Common myeloid progenitor, CD34-positive (primary cell): ENCODE measurements around the gene ZNF324B.
A peak's percentile ranks its signal among the peaks of the same experiment; 100 is the strongest.

Source experiments
- CTCF ChIA-PET: fragments of 350-600 bp; sonication (Branson Sonifier 250); formaldehyde crosslinking; loops from one replicate; lab custom pipeline; 2021; ENCODE audit warnings: antibody characterized with exemption; lab: Charles Lee
- POLR2A ChIA-PET: fragments of 350-600 bp; sonication (Branson Sonifier 250); formaldehyde crosslinking; loops from one replicate; lab custom pipeline; 2021; ENCODE audit warnings: antibody characterized with exemption; lab: Charles Lee
- DNase-seq, 3 donors: peaks; one replicate each; pipeline versions ENCODE4 v3.0.0 to v3.0.0-alpha.2; 2013
- H3K27ac ChIP-seq, 2 experiments: 1 replicate in 1 of 2; 2 replicates in 1 of 2; pipeline ENCODE4 v1.7.0; 2013; ENCODE audit warnings: inconsistent platforms in 2 of 2, low read length in 2 of 2, mild to moderate bottlenecking in 2 of 2, low read depth in 1 of 2, moderate library complexity in 1 of 2; ENCODE audit not compliant: severe bottlenecking in 2 of 2, insufficient read depth in 1 of 2, poor library complexity in 1 of 2
- H3K27me3 ChIP-seq, 5 experiments: replicated peaks in 2 of 5; 1 replicate in 3 of 5; 2 replicates in 2 of 5; pipeline versions ENCODE4 v1.6.1 to v1.7.0; 2013; ENCODE audit warnings: low read length in 4 of 5, mild to moderate bottlenecking in 2 of 5, moderate library complexity in 2 of 5, inconsistent platforms in 1 of 5; ENCODE audit not compliant: insufficient read depth in 5 of 5, control insufficient read depth in 4 of 5
- H3K36me3 ChIP-seq, 4 experiments: 1 replicate in 2 of 4; 2 replicates in 2 of 4; pipeline versions ENCODE4 v1.6.1 to v1.7.0; 2013; ENCODE audit warnings: low read length in 3 of 4, control low read depth in 1 of 4, mild to moderate bottlenecking in 1 of 4; ENCODE audit not compliant: control insufficient read depth in 4 of 4, insufficient read depth in 4 of 4
- H3K4me1 ChIP-seq, 4 experiments: 1 replicate in 3 of 4; 2 replicates in 1 of 4; pipeline versions ENCODE4 v1.6.1 to v1.7.1; 2013; ENCODE audit warnings: low read length in 3 of 4, mild to moderate bottlenecking in 3 of 4, control low read depth in 1 of 4, inconsistent platforms in 1 of 4, moderate library complexity in 1 of 4; ENCODE audit not compliant: control insufficient read depth in 4 of 4, insufficient read depth in 4 of 4; ENCODE audit errors: control extremely low read depth in 1 of 4
- H3K4me3 ChIP-seq, 7 experiments: 1 replicate in 4 of 7; 2 replicates in 3 of 7; pipeline versions ENCODE4 v1.5.1 to v1.7.0; 2013; ENCODE audit warnings: mild to moderate bottlenecking in 7 of 7, low read length in 6 of 7, moderate library complexity in 6 of 7, inconsistent platforms in 2 of 7, low read depth in 2 of 7, control low read depth in 1 of 7; ENCODE audit not compliant: insufficient read depth in 4 of 7, control insufficient read depth in 1 of 7; ENCODE audit errors: extremely low read depth in 1 of 7
- H3K9me3 ChIP-seq, 5 experiments: 1 replicate in 4 of 5; 2 replicates in 1 of 5; pipeline versions ENCODE4 v1.6.1 to v1.7.1; 2013; ENCODE audit warnings: low read length in 4 of 5, mild to moderate bottlenecking in 2 of 5, inconsistent platforms in 1 of 5, low read depth in 1 of 5, moderate library complexity in 1 of 5; ENCODE audit not compliant: control insufficient read depth in 4 of 5, insufficient read depth in 2 of 5; ENCODE audit errors: control extremely low read depth in 1 of 5
- WGBS: methylation state at CpG from one replicate; pipeline ENCODE4 v1.1.5; 2013; ENCODE audit not compliant: insufficient coverage; 5-methylcytosine and 5-hydroxymethylcytosine counted together

Gene ZNF324B

DNA sequence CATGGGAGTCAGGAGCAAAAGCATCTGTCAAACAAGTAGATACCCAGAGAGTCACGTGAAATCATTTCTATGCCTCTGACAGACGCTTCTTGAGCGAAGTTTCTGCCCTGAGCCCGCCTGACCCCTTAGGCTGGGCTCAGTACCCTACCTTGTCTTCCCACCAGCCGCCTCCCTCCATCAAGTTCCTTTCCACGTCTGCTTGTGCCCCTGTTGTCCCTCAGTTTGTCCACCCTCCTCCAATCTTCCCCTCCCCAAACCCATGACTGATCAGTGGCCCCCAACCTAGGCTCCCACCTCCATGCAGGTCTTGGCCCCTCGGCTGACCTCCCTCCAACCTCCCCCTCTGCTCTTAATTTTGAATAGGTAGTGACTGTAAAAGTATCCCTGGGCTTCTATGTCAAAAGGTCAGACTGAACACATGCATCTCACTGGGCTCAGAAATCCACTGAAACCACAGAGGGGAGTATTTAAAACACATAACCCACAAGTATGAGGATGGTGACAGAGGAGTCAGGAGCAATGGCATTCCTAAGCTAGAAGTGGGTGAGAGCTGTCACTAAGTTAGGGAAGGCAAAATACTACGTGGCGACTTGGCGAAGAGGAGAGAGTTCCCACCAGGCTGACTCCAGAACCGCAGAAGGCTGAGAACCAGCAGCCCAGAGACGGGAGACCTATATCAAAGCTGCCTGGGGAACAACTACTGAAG is 23.0 kb downstream of the ZNF324B start:
- Histone ChIP-seq H3K27me3 (no peaks in the 10 kb centered on the region), H3K4me3 (peak overlapping the region in 3 of 7 experiments; percentile 74 to 89 (median 76)), H3K4me1 (peaks cover 7 to 25% (median 21%) of the 10 kb centered on the region in 4 experiments), H3K36me3 (peaks cover 0 to 44% (median 23%) of the 10 kb centered on the region in 4 experiments), H3K9me3 (no peaks in the 10 kb centered on the region), H3K27ac (peak overlapping the region in 1 of 2 experiments; percentile 88)
- no peak for DNase-seq
- POLR2A ChIA-PET: interaction anchor here (0.7 kb wide), 1 partner anchor 45 kb away, joined by 5 read pairs; the partner anchor contains the start of gene ZBTB45
- CTCF ChIA-PET: no interaction called here
- 93% methylated on average over 11 of the region's 12 CpGs for WGBS

DNA sequence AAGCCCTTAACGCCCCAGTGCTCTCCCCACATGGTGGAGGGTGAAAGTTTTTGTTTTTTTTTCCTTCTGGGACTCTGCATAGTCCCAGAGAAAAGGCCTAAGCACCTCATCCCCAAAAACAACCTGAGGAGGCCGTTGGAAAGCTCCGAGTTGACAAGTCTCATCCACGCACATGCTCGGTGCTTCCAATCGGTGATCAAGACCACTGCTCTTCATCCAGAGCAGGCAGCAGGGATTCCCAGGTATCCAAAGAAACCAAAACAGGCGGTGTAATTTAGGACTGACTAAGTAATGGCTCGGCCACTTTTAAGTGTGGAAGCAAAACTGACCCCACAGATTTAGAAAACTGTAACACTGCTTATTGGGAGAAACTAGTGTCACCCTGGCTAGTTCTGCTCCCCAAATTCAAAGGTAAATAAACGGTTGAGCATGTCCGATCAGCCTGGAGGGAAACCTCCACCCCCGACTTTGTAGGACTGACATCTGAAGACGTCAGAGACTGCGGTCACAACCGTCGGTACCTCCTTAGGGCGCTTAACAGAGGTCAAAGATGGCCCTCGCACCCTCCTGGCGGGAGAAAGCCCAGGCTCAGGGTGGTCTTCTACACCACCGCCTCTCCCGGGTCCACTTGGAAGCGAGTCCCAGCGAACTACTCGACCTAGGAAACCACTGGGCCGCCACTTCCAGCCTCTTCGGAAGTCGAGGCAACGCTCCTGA is 23.7 kb downstream of the ZNF324B start:
- POLR2A ChIA-PET: interaction anchor here (0.6 to 1.0 kb wide), 3 partner anchors 35 to 1235 kb away, joined by 3 to 5 read pairs (median 3); partner anchors contain the start of genes ZBTB45 and ZNF132
- Histone ChIP-seq H3K4me1 (peaks cover 7 to 25% (median 21%) of the 10 kb centered on the region in 4 experiments), H3K9me3 (no peaks in the 10 kb centered on the region), H3K27ac (peak overlapping the region; percentile 66 to 88), H3K4me3 (peak overlapping the region; percentile 51 to 89 (median 76)), H3K27me3 (no peaks in the 10 kb centered on the region), H3K36me3 (peaks cover 0 to 41% (median 18%) of the 10 kb centered on the region in 4 experiments)
- DNase-seq: peak in 1 of 3 donors; percentile 55
- CTCF ChIA-PET: no interaction called here
- whole genome bisulfite sequencing: 24% methylated on average over 26 of the region's 27 CpGs

DNA sequence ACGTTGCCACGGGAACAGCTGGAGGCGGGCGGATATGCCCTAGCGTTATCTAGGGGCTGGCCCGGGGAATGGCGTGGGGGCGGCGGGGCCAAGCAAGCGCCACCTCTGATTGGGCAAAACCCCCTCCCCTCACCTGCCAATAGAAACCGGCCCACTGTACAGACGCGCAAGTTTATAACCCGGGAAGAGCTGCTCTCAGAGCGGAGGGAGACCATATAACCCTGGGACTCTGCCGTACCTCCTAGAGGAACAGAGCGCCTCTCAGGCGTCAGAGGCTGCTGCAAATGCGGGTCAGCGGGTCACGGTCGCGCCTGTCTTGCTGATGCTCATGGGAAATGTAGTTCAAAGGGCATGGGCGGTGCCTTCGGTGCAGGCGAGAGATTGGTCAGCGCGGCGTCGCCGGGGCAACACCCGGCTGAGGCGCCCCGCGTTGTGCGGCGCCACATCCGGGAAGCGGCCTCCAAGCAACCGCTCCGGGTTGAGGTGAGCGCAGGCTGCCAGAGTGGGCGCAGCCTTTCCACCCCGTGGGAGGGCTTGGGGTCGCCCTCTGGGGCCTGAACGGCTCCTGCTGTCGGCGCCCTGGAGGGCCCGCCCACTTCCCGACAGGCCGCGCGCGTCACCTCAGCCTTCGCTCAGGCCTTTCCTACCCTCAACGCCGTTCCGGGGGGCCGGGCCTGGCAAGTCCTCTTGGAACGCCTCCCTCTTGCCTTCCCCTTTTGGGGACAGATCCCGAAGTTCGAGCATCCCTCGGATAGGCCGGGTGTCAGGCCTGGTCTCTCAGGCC is 24.5 kb downstream of the ZNF324B start, which contains the start of gene ZNF446:
ZNF446 (plus strand) TSS at position 639 of the 784 bp plus-strand sequence. CDS start 867 bp downstream, outside the sequence.
- ChIA-PET POLR2A (interaction anchor here (0.6 to 1.4 kb wide), 4 partner anchors 36 to 1236 kb away, joined by 3 to 5 read pairs (median 3); partner anchors contain the start of genes ZNF132 and ZNF497), CTCF (interaction anchor here (1.4 kb wide), 1 partner anchor 17 kb away, joined by 3 read pairs; no protein-coding TSS in a partner anchor)
- Histone ChIP-seq H3K36me3 (peaks cover 0 to 43% (median 22%) of the 10 kb centered on the region in 4 experiments), H3K27ac (peak within 1 kb of the TSS; percentile 72 to 88), H3K4me3 (peak within 1 kb of the TSS; percentile 51 to 89 (median 76)), H3K27me3 (no peaks in the 10 kb centered on the region), H3K4me1 (peaks cover 7 to 25% (median 21%) of the 10 kb centered on the region in 4 experiments), H3K9me3 (no peaks in the 10 kb centered on the region)
- DNase-seq: peak; percentile 98 to 100 (median 99)
- under 1% methylated on average over 64 of the region's 64 CpGs for WGBS

DNA sequence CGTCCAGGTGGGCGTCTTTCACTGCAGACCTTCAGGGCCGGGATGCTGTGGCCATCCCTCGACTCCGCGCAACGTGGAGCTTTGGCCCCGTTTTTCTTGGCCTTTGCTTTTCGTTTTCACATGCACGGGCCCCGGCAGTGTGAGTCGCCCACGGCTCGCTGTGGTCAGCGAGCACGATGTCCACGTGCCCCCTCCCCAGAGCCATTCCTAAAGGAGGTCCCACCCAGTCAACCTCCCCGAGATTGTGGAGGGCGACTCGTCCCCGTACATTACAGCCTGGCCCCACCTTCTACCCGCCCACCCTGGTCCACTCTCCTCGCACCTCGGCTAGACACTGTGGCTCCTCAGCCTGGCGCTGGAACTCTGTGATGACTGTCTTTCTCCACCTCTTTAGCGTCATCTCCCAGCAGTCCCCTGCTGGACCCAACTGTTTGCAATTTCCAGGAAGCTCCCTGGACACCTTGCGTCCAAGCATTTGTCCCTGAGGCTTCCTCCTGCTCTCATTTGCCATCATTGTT is 25.1 kb downstream of the ZNF324B start:
- 4% methylated on average over 20 of the region's 27 CpGs for WGBS
- DNase-seq: peak in 1 of 3 donors; percentile 14
- Histone ChIP-seq H3K9me3 (no peaks in the 10 kb centered on the region), H3K4me1 (peaks cover 7 to 25% (median 21%) of the 10 kb centered on the region in 4 experiments), H3K36me3 (peaks cover 0 to 45% (median 25%) of the 10 kb centered on the region in 4 experiments), H3K27ac (peak overlapping the region; percentile 72 to 88), H3K27me3 (no peaks in the 10 kb centered on the region), H3K4me3 (peak overlapping the region; percentile 29 to 89 (median 75))
- POLR2A ChIA-PET: interaction anchor here (0.6 to 1.4 kb wide), 2 partner anchors 88 to 114 kb away, joined by 3 to 5 read pairs; partner anchors contain the start of gene ZNF497
- CTCF ChIA-PET: interaction anchor here (0.7 to 1.6 kb wide), 3 partner anchors 17 to 42 kb away, joined by 3 to 6 read pairs (median 3); no protein-coding TSS in a partner anchor

DNA sequence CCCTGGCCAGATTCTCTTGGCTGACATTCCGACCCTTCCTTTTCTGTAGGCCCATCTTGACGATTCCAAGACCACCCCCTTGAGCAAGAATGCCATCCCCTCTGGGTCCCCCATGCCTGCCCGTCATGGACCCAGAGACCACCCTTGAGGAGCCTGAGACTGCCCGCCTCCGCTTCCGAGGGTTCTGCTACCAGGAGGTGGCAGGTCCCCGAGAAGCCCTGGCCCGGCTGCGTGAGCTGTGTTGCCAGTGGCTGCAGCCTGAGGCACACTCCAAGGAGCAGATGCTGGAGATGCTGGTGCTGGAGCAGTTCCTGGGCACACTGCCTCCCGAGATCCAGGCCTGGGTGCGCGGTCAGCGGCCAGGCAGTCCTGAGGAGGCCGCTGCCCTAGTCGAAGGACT is 25.7 kb downstream of the ZNF324B start:
- H3K4me1 ChIP-seq: peaks cover 7 to 25% (median 21%) of the 10 kb centered on the region in 4 experiments
- no peaks in the 10 kb centered on the region for H3K9me3 ChIP-seq
- ChIA-PET CTCF (interaction anchor here (0.7 to 1.6 kb wide), 3 partner anchors 16 to 42 kb away, joined by 3 to 6 read pairs (median 3); no protein-coding TSS in a partner anchor), POLR2A (interaction anchor here (1.4 kb wide), 1 partner anchor 115 kb away, joined by 3 read pairs; the partner anchor contains the start of gene ZNF497)
- DNase-seq: no peak
- peak overlapping the region in 1 of 2 experiments; percentile 88 for H3K27ac ChIP-seq
- H3K4me3 ChIP-seq: peak overlapping the region in 4 of 7 experiments; percentile 74 to 89 (median 82)
- no peaks in the 10 kb centered on the region for H3K27me3 ChIP-seq
- H3K36me3 ChIP-seq: peaks cover 0 to 42% (median 22%) of the 10 kb centered on the region in 4 experiments
- 89% methylated on average over 10 of the region's 15 CpGs for WGBS

DNA sequence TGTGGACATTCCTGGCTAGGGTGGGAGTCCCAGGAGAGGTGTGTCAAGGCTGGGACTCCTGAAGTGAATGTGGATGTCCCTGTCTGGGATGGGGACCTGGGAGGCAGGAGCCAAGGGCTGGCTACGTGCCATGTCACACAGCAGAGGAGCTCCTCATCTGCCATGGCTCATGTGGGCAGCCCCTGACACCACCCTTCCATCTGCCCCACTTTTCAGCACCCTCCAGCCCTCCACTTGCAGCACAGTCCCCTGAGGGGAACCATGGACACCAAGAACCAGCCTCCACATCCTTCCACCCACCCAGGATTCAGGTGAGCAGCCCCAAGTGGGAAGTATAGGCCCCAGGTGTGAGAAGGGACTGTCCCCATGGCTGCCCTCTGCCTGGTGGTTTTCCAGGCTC is 26.4 kb downstream of the ZNF324B start:
- H3K27ac ChIP-seq: no peak overlapping the region
- H3K9me3 ChIP-seq: no peaks in the 10 kb centered on the region
- DNase-seq: no peak
- ChIA-PET CTCF (interaction anchor here (1.1 to 1.6 kb wide), 4 partner anchors 18 to 89 kb away, joined by 3 to 6 read pairs (median 4); no protein-coding TSS in a partner anchor), POLR2A (no interaction called here)
- H3K4me3 ChIP-seq: no peak overlapping the region
- no peaks in the 10 kb centered on the region for H3K27me3 ChIP-seq
- no CpG with 5 or more reads among the region's 1 CpG for WGBS
- peaks cover 0 to 40% (median 18%) of the 10 kb centered on the region in 4 experiments for H3K36me3 ChIP-seq
- peaks cover 7 to 25% (median 21%) of the 10 kb centered on the region in 4 experiments for H3K4me1 ChIP-seq
